Activated CD4-positive, alpha-beta T cell treated with anti-CD3 and anti-CD28 coated beads for 24 hours (primary cell): ENCODE measurements around the gene EBF4.
"Not testable (repeated sequence)": the region's sequence is repeated elsewhere in the genome, so short reads cannot be mapped to it uniquely, and the experiment has no call there.

ENCODE experiments used
- DNase-seq, 2 donors: peaks; one replicate each; pipeline ENCODE4 v3.0.0-alpha.2; 2020; ENCODE audit warnings: low read depth in 2 of 2

Gene EBF4

GRCh38 chr20:2795451-2795850, 102.9 kb downstream of the EBF4 start:
- no peak for DNase-seq

GRCh38 chr20:2796011-2796660, 103.6 kb downstream of the EBF4 start:
- no peak for DNase-seq

- no peak for DNase-seq
Measured at GRCh38 chr20:2797136-2797983, 104.8 kb downstream of the EBF4 start.

GRCh38 chr20:2798095-2798805, 105.7 kb downstream of the EBF4 start:
- no peak for DNase-seq

- no peak for DNase-seq
Measured at GRCh38 chr20:2798814-2799213, 106.2 kb downstream of the EBF4 start.

DNA sequence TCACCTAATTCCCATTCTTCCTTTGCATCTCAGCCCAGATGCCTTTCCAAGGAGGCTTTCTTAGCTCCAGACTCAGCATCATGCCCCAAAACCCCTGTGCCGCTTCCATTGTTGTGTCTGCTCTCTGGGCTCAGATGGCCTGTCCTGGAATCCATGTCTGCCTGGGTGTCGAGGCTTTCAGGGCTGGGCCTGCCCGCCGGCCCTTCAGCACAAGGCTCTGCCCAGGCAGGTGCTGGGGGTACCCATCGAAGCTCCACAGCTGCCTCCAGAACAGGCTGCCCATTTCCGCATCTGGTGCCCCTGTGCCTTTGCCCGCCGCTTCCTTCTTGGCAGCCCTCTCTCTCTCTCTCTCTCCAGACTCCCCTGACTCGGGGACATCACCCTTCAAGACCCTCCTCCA, 106.7 kb downstream of the EBF4 start:
- DNase-seq: no peak

DNA sequence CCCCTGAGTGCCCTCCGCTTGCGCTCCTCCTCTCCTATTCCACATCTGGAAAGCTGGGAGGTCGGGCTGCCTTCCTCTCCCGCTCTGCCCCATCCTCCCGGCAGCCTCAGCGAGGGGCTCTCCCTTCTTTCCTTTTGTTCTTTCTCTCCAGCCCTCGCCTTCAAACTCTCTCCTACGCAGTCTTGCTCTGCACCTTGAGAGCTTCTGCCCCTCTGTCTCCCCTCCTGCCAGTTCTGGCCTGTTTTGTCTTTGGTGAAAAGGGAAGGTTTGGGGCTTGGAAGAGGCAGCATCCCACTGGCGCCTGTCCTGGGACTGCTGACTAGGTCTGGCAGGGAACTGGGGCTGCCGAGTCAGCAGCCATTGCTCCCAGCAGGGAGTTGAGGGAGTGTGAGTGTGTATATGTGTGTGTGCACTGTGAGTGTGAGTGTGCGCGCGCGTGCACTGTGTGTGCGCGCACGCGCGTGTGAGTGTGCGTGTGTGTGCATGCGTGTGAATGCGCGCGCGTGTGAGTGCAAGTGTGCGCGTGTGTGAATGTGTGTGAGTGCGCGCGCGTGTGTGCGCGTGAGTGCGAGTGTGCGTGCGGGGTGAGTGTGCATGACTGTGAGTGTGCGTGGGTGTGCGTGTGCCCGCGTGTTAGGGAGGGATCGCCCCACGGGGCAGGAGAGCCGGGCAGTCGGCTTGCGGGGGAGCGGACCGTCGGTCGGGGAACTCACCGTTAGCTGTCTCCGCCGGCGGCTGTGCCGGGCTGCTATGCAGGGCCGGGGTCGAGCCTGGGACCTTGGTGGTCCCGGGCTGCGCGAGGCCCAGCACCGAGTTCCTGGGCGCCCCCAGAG, 107.3 kb downstream of the EBF4 start:
- DNase-seq: no peak

DNA sequence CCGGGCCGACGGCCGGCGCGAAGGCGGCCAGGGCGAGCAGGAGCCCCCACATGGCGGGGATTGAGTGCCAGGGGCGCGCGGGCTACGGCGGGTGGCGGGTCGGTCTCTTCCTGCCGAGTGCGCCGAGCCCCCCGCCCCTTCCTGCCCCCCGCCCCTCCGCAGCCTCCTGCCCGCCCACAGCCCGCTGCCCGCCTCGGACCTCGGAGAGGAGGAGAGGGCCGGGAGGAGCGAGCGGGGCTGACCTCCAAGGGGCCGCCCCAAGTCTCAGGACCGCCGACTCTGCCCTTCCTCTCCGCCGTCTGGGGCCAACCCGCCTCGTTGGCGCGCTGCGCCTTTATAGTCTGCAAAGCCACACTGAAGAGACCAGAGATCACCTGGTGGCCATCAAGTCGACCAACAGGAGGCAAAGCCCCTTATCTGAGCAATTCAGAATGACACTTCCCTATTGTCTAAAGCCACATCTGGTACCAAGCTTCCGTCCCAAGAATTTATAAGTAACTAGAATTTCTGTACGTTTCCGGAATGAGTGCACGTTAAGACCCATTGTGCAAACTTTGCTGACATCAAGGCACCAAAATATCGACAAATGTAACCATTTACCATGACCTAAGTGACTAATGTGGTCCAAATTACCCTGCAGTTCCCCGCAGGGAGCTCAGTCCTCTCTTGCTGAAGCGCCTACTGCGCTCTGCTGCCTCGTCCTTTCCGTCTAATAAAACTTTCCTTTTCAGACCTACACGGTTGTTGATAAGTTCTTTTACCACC, 108.1 kb downstream of the EBF4 start, which contains the start of gene CPXM1:
Gene CPXM1 (minus strand): TSS at position 107 of the 765 bp plus-strand sequence. CDS start 55 bp downstream, at position 52.
- DNase-seq: no peak

- DNase-seq: no peak
Measured at GRCh38 chr20:2801286-2801728, 108.7 kb downstream of the EBF4 start.

GRCh38 chr20:2804041-2804828, 111.7 kb downstream of the EBF4 start:
- no peak for DNase-seq

DNA sequence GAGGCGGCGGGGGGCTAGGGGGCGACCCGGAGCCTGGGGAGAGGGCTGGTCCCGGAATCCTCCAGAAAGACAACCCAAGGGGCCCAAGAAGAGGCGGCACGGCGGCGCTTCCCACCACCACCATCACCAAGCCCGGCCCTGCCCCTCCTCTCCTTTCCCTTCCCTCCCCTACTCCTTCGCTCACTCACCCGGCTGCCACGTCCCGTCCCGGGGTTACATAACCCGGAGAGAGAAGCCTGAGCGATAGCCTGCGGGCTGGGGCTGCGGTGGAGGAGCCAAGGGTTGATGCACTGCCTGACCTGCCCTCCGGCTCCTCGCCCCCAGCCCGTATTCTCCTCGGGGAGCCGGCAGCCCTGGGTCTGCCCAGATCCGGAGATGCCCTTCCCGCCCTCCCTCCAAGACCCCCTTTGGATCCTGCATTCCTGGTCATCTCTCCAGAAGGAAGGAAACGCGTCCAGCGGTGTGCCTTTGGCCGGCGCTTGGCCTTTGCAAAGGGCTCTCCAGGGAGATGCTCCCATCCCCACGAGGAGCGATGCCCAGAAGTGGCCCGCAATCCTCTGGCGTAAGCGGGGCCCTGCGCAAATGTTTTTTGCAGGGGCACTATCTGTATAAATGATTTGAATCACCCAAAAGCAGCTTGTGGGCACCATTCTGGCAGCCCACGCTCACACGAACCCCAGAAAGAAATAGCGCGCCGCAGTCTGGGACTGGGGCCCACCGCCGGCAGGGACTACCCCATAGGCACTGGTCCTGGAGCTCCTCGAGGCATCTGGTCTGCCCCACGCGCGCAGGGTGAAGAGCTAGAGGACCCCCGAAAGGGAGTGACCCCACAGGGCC, 112.5 kb downstream of the EBF4 start:
- no peak for DNase-seq

GRCh38 chr20:2805689-2806350, 113.2 kb downstream of the EBF4 start:
- no peak for DNase-seq

- DNase-seq: no peak
Measured at GRCh38 chr20:2806351-2806701, 113.7 kb downstream of the EBF4 start.

- no peak for DNase-seq
Measured at GRCh38 chr20:2807019-2807418, 114.4 kb downstream of the EBF4 start.

GRCh38 chr20:2807929-2808328, 115.3 kb downstream of the EBF4 start:
- DNase-seq: not testable (repeated sequence)

- DNase-seq: no peak
Measured at GRCh38 chr20:2809690-2810089, 117.1 kb downstream of the EBF4 start.
